Sigmoid colon (tissue), 7 donors: ENCODE results near the gene GJA9. TPM values are rescaled to one million over a fixed set of nuclear protein-coding genes. Genes with fewer than 3 reads are reported as not detected.
A peak's percentile ranks its signal among the peaks of the same experiment; 100 is the strongest.

Source experiments
- DNase-seq: peaks from one replicate; pipeline ENCODE4 v3.0.0-alpha.2; 2019
- H3K27ac ChIP-seq, 4 donors: fragments of 200-600 bp; sonication (generic); one replicate each; pipeline ENCODE4 v1.5.1; 2016 to 2019; ENCODE audit warnings: mild to moderate bottlenecking in 1 of 4
- H3K27me3 ChIP-seq, 3 donors: fragments of 200-600 bp; sonication (generic); one replicate each; pipeline ENCODE4 v1.5.1; 2019; ENCODE audit warnings: mild to moderate bottlenecking in 1 of 3
- H3K36me3 ChIP-seq, 4 donors: fragments of 200-600 bp; sonication (generic); one replicate each; pipeline ENCODE4 v1.5.1; 2016 to 2019
- H3K4me1 ChIP-seq, 4 donors: fragments of 200-600 bp; sonication (generic); one replicate each; pipeline ENCODE4 v1.5.1; 2017 to 2019
- H3K4me3 ChIP-seq, 4 donors: fragments of 200-600 bp; sonication (generic); one replicate each; pipeline ENCODE4 v1.5.1; 2017 to 2019; ENCODE audit warnings: mild to moderate bottlenecking in 2 of 4, moderate library complexity in 1 of 4
- H3K9me3 ChIP-seq, 4 donors: fragments of 200-600 bp in 3 of 4; sonication (generic) in 3 of 4; one replicate each; pipeline versions ENCODE4 v1.5.1 to v1.6.1; 2013 to 2019
- EP300 ChIP-seq, 4 donors: sonication (generic); formaldehyde crosslinking; IDR thresholded peaks; one replicate each; pipeline ENCODE4 v1.6.1; 2017; ENCODE audit warnings: antibody characterized with exemption in 4 of 4
- POLR2A ChIP-seq, 2 donors: fragments of 450-650 bp; IDR thresholded peaks; one replicate each; pipeline ENCODE4 v1.6.1; 2016; ENCODE audit warnings: antibody characterized with exemption in 2 of 2, mild to moderate bottlenecking in 2 of 2, moderate library complexity in 2 of 2
- POLR2AphosphoS5 ChIP-seq, 4 donors: sonication (generic); formaldehyde crosslinking; IDR thresholded peaks; one replicate each; pipeline ENCODE4 v1.6.1; 2017; ENCODE audit warnings: antibody characterized with exemption in 4 of 4
- WGBS, 2 donors: extraction: QIAGEN DNeasy Blood & Tissue Kit; methylation state at CpG; one replicate each; pipeline ENCODE4 v1.1.7; 2013; 5-methylcytosine and 5-hydroxymethylcytosine counted together
- intact Hi-C: fragments of 100-400 bp; cut with DNase I; formaldehyde crosslinking; loops from one replicate; pipeline ENCODE4 v1.15.1; 2023
- polyA plus RNA-seq, 3 donors: library from polyadenylated mRNA; stranded (reverse); fragments of 200-250 nt; gene quantifications; one replicate each; pipeline ENCODE4 v1.2.3, GENCODE V29; 2013
- total RNA-seq, 4 donors: library from RNA; depleted of rRNA; stranded (reverse); fragments of >200 nt; gene quantifications; one replicate each; pipeline ENCODE4 v1.1.0, GENCODE V29; 2016
- TF ChIP-seq, protein P1 (sequence below), 4 experiments: fragments of 450-650 bp in 3 of 4; fragments of 200-600 bp in 1 of 4; IDR thresholded peaks; one replicate each; pipeline ENCODE4 v1.5.1; 2016 to 2019; ENCODE audit warnings: antibody characterized with exemption in 4 of 4, mild to moderate bottlenecking in 3 of 4, moderate library complexity in 2 of 4
- donor health status: healthy with polysubstance abuse.
- donor health status: Bipolar disorder and iron deficiency.
- donor health status: healthy.

The GJA9 gene
- total and polyA plus RNA-seq, 7 donors, result 0.50 TPM; not detected in 6

DNA sequence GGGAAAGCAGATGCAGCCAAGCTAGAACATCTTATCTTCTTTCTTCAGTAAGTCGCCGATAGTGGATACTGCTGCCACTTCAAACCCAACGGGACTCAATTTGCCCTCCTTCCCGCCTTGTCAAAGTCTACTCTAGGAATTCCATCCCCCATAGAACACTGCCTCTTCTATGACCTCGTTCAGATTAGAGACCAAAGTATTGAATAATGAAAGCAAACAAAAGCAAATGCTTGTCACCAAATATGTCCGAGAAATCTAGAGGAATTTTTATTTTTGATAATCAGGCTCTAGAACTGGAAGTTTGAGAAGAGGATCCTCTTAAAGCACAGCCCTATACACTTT is 21.0 kb downstream of the GJA9 start:
- peak overlapping the region in 3 of 4 donors; percentile 91 to 96 (median 92) for H3K27ac ChIP-seq
- peak overlapping the region; percentile 73 to 99 (median 98) for H3K4me3 ChIP-seq
- H3K27me3 ChIP-seq, result no peaks in the 10 kb centered on the region
- no peaks in the 10 kb centered on the region for H3K9me3 ChIP-seq
- H3K36me3 ChIP-seq, result peaks cover 0 to 15% (median 7%) of the 10 kb centered on the region in 4 donors
- no peak for DNase-seq
- peaks cover 0 to 71% (median 51%) of the 10 kb centered on the region in 4 donors for H3K4me1 ChIP-seq
- WGBS, 2 donors, result 3 to 16% methylated on average over 6 of the region's 6 CpGs
- intact Hi-C loops, result loop anchor here (1.0 kb wide), 1 partner anchor 13 kb away; the partner anchor contains the start of gene MYCBP
- TF ChIP-seq, protein P1, sequence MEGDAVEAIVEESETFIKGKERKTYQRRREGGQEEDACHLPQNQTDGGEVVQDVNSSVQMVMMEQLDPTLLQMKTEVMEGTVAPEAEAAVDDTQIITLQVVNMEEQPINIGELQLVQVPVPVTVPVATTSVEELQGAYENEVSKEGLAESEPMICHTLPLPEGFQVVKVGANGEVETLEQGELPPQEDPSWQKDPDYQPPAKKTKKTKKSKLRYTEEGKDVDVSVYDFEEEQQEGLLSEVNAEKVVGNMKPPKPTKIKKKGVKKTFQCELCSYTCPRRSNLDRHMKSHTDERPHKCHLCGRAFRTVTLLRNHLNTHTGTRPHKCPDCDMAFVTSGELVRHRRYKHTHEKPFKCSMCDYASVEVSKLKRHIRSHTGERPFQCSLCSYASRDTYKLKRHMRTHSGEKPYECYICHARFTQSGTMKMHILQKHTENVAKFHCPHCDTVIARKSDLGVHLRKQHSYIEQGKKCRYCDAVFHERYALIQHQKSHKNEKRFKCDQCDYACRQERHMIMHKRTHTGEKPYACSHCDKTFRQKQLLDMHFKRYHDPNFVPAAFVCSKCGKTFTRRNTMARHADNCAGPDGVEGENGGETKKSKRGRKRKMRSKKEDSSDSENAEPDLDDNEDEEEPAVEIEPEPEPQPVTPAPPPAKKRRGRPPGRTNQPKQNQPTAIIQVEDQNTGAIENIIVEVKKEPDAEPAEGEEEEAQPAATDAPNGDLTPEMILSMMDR (IDR thresholded peaks at IDR 0.05), result no peak
- TF ChIP-seq POLR2A (IDR thresholded peaks at IDR 0.05) (no peak), EP300 (IDR thresholded peaks at IDR 0.05) (no peak), POLR2AphosphoS5 (IDR thresholded peaks at IDR 0.05) (no peak)

GRCh38 chr1:38859561-38860453 is 21.6 kb downstream of the GJA9 start, which contains the start of gene RRAGC:
Gene RRAGC (minus strand): TSS chr1:38859772. CDS start chr1:38859646, 126 bp downstream.
- intact Hi-C loops, result loop anchor here (1.0 to 10.0 kb wide), 4 partner anchors 13 to 235 kb away; partner anchors contain the start of genes AKIRIN1, MYCBP and NDUFS5
- DNase-seq, result peak; percentile 100
- WGBS, 2 donors, result 0 to 1% methylated on average over 70 of the region's 70 CpGs
- peaks cover 0 to 20% (median 9%) of the 10 kb centered on the region in 4 donors for H3K36me3 ChIP-seq
- peak within 1 kb of the TSS; percentile 87 to 96 (median 92) for H3K27ac ChIP-seq
- no peaks in the 10 kb centered on the region for H3K9me3 ChIP-seq
- TF ChIP-seq, protein P1 (IDR thresholded peaks at IDR 0.05), result no peak
- TF ChIP-seq POLR2A (IDR thresholded peaks at IDR 0.05), result peak; percentile 45 to 57
- TF ChIP-seq POLR2AphosphoS5 (IDR thresholded peaks at IDR 0.05), result peak; percentile 54 to 82 (median 80)
- TF ChIP-seq EP300 (IDR thresholded peaks at IDR 0.05), result peak in 2 of 4 donors; percentile 63 to 71
- H3K4me3 ChIP-seq, result peak within 1 kb of the TSS; percentile 73 to 99 (median 98)
- peaks cover 0 to 76% (median 51%) of the 10 kb centered on the region in 4 donors for H3K4me1 ChIP-seq
- no peaks in the 10 kb centered on the region for H3K27me3 ChIP-seq

DNA sequence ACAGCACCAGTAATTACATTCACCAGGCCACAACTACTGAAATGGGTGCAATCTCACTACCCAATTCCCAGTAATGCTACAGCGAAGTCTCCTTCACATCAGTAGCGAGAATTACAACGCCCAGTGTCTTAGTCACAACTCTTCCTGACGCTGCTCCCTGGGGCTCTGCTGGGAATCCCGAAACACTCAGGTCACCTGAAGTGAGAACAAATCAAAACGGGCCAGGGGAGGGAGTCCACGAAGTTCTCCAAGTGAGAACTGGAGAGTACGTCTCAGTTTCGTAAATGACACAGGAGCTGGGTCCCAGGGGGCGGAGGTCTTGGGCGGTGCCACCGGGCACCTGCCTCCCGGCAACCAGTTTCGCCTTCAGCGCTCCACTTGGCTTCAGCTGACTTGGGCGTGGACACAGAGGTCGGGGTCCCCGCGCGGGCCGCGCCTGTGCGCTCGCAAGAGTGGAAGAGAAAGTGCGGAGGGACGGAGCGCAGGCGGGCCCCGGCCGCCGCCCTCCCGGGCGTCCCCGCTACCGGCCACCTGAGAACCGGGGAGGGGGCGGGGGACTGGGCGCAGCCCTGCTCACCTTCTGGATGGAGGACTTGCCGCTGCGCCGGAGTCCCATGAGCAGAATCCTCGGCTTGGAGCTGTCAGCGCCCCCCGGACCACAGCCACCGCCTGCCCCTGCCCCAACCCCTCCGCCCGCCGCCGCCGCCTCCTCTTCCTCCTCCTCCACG is 22.4 kb downstream of the GJA9 start:
- peak; percentile 77 for DNase-seq
- TF ChIP-seq POLR2A (IDR thresholded peaks at IDR 0.05) (no peak), POLR2AphosphoS5 (IDR thresholded peaks at IDR 0.05) (peak in 2 of 4 donors; percentile 11 to 65), EP300 (IDR thresholded peaks at IDR 0.05) (peak in 1 of 4 donors; percentile 26)
- TF ChIP-seq, protein P1 (IDR thresholded peaks at IDR 0.05), result no peak
- Histone ChIP-seq H3K27me3 (no peaks in the 10 kb centered on the region), H3K27ac (peak overlapping the region; percentile 87 to 96 (median 92)), H3K9me3 (no peaks in the 10 kb centered on the region), H3K4me1 (peaks cover 0 to 68% (median 49%) of the 10 kb centered on the region in 4 donors), H3K36me3 (peaks cover 0 to 28% (median 7%) of the 10 kb centered on the region in 4 donors), H3K4me3 (peak overlapping the region; percentile 73 to 99 (median 98))
- intact Hi-C loops, result loop anchor here (1.0 to 10.0 kb wide), 3 partner anchors 132 to 236 kb away; partner anchors contain the start of genes AKIRIN1 and NDUFS5
- WGBS, 2 donors, result 0 to 1% methylated on average over 51 of the region's 51 CpGs

GRCh38 chr1:38852780-38853179 is 28.6 kb downstream of the GJA9 start:
- H3K36me3 ChIP-seq, result peaks cover 0 to 86% (median 25%) of the 10 kb centered on the region in 4 donors
- intact Hi-C loops, result loop anchor here (10.0 kb wide), 1 partner anchor 242 kb away; no protein-coding TSS in a partner anchor

More at GRCh38 chr1:38852780-38853179, 28.6 kb downstream of the GJA9 start:
- TF ChIP-seq, protein P1 (IDR thresholded peaks at IDR 0.05), result no peak
- no peak for TF ChIP-seq POLR2AphosphoS5 (IDR thresholded peaks at IDR 0.05)
- no peak for TF ChIP-seq POLR2A (IDR thresholded peaks at IDR 0.05)
- TF ChIP-seq EP300 (IDR thresholded peaks at IDR 0.05), result no peak
- no peak for DNase-seq
- 76 to 83% methylated on average over 4 of the region's 4 CpGs for WGBS, 2 donors
- no peak overlapping the region for H3K27ac ChIP-seq
- no peaks in the 10 kb centered on the region for H3K27me3 ChIP-seq
- H3K4me3 ChIP-seq, result no peak overlapping the region
- peaks cover 0 to 24% (median 11%) of the 10 kb centered on the region in 4 donors for H3K4me1 ChIP-seq
- no peaks in the 10 kb centered on the region for H3K9me3 ChIP-seq
